A673 (cell line): ENCODE data around the gene RELCH. TPM values are rescaled to one million over a fixed set of nuclear protein-coding genes. Genes with fewer than 3 reads are reported as not detected.

Experiments
- BruUV-seq: library from RNA; stranded (reverse); fragments of 400-500 nt; replicated peaks from 2 replicates; lab custom pipeline; 2021; lab: Mats Ljungman, UMichigan
- CTCF ChIA-PET: fragments of 300-600 bp; sonication (Branson Sonifier 250); formaldehyde crosslinking; loops from one replicate; lab custom pipeline; 2022; ENCODE audit warnings: antibody characterized with exemption; lab: Charles Lee
- POLR2A ChIA-PET: fragments of 300-600 bp; sonication (Branson Sonifier 250); formaldehyde crosslinking; loops from one replicate; lab custom pipeline; 2022; ENCODE audit warnings: antibody characterized with exemption; ENCODE audit not compliant: low non-redundant PET; lab: Charles Lee
- DNase-seq: peaks from one replicate; pipeline ENCODE4 v3.0.0-alpha.2; 2015; ENCODE audit warnings: low spot score
- H3K27ac ChIP-seq: fragments of 200-600 bp; sonication (generic); 2 replicates; pipeline ENCODE4 v1.5.1; 2016; ENCODE audit warnings: mixed run types, low read depth, mild to moderate bottlenecking, mixed read lengths, antibody characterized with exemption, low read length; ENCODE audit not compliant: poor library complexity, severe bottlenecking
- H3K27me3 ChIP-seq: fragments of 200-600 bp; sonication (generic); replicated peaks from 2 replicates; pipeline ENCODE4 v1.6.1; 2017; ENCODE audit warnings: mixed run types, low read depth, mild to moderate bottlenecking, mixed read lengths, antibody characterized with exemption, low read length; ENCODE audit not compliant: insufficient read depth, poor library complexity
- H3K36me3 ChIP-seq: fragments of 200-600 bp; sonication (generic); 2 replicates; pipeline ENCODE4 v1.6.1; 2016; ENCODE audit warnings: mixed run types, mild to moderate bottlenecking, mixed read lengths, antibody characterized with exemption, low read length; ENCODE audit not compliant: insufficient read depth, poor library complexity, severe bottlenecking
- H3K4me1 ChIP-seq: fragments of 200-600 bp; sonication (generic); 2 replicates; pipeline ENCODE4 v1.6.1; 2017; ENCODE audit warnings: mixed run types, mild to moderate bottlenecking, mixed read lengths, antibody characterized with exemption, low read length; ENCODE audit not compliant: insufficient read depth, poor library complexity, severe bottlenecking
- H3K4me3 ChIP-seq: fragments of 200-600 bp; sonication (generic); 2 replicates; pipeline ENCODE4 v1.5.1; 2016; ENCODE audit warnings: low read depth, mixed run types, mild to moderate bottlenecking, mixed read lengths, low read length; ENCODE audit not compliant: poor library complexity, severe bottlenecking
- H3K9me3 ChIP-seq: fragments of 200-600 bp; sonication (generic); 2 replicates; pipeline ENCODE4 v1.6.1; 2016; ENCODE audit warnings: mixed run types, low read depth, mild to moderate bottlenecking, mixed read lengths, antibody characterized with exemption, low read length; ENCODE audit not compliant: poor library complexity, severe bottlenecking
- EZH2 ChIP-seq: fragments of 200-600 bp; sonication (generic); IDR thresholded peaks from 2 replicates; pipeline ENCODE4 v1.6.1; 2017; ENCODE audit warnings: borderline replicate concordance, low read depth, mild to moderate bottlenecking, mixed read lengths, antibody characterized with exemption, low read length; ENCODE audit not compliant: poor library complexity, severe bottlenecking
- intact Hi-C: fragments of 100-400 bp; cut with micrococcal nuclease; formaldehyde crosslinking; loops from one replicate; pipeline ENCODE4 v1.10.0; 2022; ENCODE audit not compliant: unreplicated experiment
- total RNA-seq: library from RNA; stranded (reverse); gene quantifications from 2 replicates; pipeline ENCODE4 v1.2.3, GENCODE V29; 2021
- TF ChIP-seq, protein P1 (sequence below): fragments of 300-800, 200-600 bp; sonication (generic); conservative IDR thresholded peaks from 2 replicates; pipeline ENCODE4 v1.5.1; 2017; ENCODE audit warnings: low read depth, mild to moderate bottlenecking, antibody characterized with exemption, low read length, moderate library complexity, mixed read lengths

Gene RELCH
- total RNA-seq, 1 experiment from 2014 or later: 29.2 TPM

DNA sequence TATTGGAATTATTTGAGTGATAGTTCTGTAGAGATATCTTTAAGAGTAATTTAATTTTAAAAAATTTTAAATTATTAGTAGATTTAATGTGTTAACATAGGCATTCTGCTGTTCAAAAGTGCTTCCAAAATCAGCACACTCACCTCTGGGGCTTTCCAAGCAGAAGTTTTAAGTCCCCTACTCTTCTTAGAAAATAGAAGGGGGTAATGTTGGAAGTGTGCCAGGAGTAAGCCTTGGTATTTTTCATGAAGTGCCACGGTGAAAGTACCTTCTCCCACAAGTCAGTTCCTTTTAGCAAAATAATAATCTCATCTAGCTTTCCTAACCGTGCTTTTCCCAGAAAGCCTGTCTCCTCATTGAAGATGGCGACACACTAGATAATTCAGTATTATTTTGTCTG is 134.1 kb downstream of the RELCH start:
- no peaks in the 10 kb centered on the region for H3K9me3 ChIP-seq
- ChIA-PET POLR2A (no interaction called here), CTCF (no interaction called here)
- H3K36me3 ChIP-seq: no peaks in the 10 kb centered on the region
- DNase-seq: no peak
- no peak overlapping the region for H3K27ac ChIP-seq
- H3K27me3 ChIP-seq: peaks cover 39% of the 10 kb centered on the region
- no peak for TF ChIP-seq EZH2
- TF ChIP-seq, protein P1, sequence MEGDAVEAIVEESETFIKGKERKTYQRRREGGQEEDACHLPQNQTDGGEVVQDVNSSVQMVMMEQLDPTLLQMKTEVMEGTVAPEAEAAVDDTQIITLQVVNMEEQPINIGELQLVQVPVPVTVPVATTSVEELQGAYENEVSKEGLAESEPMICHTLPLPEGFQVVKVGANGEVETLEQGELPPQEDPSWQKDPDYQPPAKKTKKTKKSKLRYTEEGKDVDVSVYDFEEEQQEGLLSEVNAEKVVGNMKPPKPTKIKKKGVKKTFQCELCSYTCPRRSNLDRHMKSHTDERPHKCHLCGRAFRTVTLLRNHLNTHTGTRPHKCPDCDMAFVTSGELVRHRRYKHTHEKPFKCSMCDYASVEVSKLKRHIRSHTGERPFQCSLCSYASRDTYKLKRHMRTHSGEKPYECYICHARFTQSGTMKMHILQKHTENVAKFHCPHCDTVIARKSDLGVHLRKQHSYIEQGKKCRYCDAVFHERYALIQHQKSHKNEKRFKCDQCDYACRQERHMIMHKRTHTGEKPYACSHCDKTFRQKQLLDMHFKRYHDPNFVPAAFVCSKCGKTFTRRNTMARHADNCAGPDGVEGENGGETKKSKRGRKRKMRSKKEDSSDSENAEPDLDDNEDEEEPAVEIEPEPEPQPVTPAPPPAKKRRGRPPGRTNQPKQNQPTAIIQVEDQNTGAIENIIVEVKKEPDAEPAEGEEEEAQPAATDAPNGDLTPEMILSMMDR: no peak
- no peaks in the 10 kb centered on the region for H3K4me1 ChIP-seq
- no peak overlapping the region for H3K4me3 ChIP-seq
- intact Hi-C loops: no loop called here
- no TSS peak for BruUV-seq

DNA sequence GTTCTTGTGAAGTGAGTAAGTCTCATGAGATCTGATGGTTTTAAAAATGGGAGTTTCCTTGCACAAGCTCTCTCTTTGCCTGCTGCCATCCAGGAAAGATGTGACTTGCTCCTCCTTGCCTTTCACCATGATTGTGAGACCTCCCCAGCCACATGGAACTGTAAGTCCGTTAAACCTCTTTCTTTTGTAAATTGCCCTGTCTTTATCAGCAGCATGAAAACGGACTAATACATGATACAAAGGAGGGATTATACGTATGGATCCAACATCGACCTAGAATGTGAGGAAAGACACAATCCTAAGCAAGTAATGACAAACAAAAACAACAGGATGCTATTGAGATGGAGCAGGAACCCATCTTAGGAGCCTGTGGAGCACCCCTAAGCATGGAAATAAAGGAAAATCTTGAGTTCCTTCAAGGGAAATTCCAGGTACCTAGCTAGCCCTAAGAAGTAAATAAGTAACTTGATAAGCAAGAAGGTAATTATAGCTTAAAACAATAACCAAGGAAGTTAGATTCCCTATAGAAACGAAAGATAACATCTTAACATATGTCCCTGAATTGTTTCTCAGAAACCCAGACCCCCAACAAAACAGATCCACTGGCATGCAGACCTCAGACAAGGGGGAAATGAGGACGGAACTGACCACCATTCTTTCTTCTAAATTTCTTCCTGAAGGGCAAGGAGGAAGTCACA is 136.6 kb downstream of the RELCH start:
- Histone ChIP-seq H3K27me3 (peaks cover 56% of the 10 kb centered on the region), H3K4me1 (no peaks in the 10 kb centered on the region), H3K4me3 (no peak overlapping the region), H3K36me3 (no peaks in the 10 kb centered on the region), H3K27ac (no peak overlapping the region), H3K9me3 (no peaks in the 10 kb centered on the region)
- BruUV-seq: no TSS peak
- intact Hi-C loops: no loop called here
- ChIA-PET CTCF (no interaction called here), POLR2A (no interaction called here)
- TF ChIP-seq, protein P1: no peak
- no peak for TF ChIP-seq EZH2
- no peak for DNase-seq

DNA sequence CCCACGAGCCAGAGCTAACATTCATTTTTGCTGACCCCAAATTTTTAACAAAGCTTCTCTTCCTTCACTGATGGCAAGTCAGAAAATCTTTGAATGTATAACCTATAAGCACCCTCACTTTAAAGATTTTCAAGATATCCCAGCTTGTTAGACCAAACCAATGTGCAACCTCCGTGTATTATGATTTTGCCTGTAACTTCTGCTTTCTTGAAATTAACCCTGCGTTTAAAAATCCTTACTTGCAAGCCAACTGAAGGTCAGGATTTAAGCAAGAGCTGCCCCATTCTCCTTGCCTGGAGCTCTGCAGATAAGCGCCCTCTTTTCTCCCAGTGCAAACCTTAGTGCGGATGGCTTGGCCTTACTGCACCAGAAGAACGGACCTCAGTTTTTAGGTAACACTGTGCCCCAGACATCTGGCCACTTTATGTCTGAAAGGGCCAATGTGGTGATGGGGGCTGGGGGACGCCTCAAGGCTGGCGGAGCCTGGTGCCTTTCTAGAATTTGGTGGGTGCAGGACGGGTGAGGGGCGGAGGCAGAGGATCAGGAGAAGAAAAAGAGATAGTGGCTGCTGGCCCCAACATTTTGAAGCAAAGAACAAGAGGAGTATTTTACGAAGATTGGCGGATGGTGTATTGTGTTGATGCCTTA is 137.2 kb downstream of the RELCH start:
- ChIA-PET CTCF (interaction anchor here (0.6 kb wide), 1 partner anchor 9 kb away, joined by 10 read pairs; no protein-coding TSS in a partner anchor), POLR2A (no interaction called here)
- peaks cover 56% of the 10 kb centered on the region for H3K27me3 ChIP-seq
- H3K36me3 ChIP-seq: no peaks in the 10 kb centered on the region
- no peak for DNase-seq
- TF ChIP-seq EZH2: no peak
- TF ChIP-seq, protein P1: no peak
- no peaks in the 10 kb centered on the region for H3K4me1 ChIP-seq
- no peak overlapping the region for H3K4me3 ChIP-seq
- intact Hi-C loops: no loop called here
- no TSS peak for BruUV-seq
- H3K9me3 ChIP-seq: no peaks in the 10 kb centered on the region
- H3K27ac ChIP-seq: no peak overlapping the region
